ENCODE results near the gene WRAP53. TPM values are rescaled to one million over a fixed set of nuclear protein-coding genes. Genes with fewer than 3 reads are reported as not detected.

The WRAP53 gene
- total and polyA plus RNA-seq, 2 donors from 2014 or later: 6.5 to 10.8 TPM

GRCh38 chr17:7697828-7698588 lies 9.7 kb downstream of the WRAP53 start:
- peaks cover 0 to 11% (median 2%) of the 10 kb centered on the region in 3 donors for H3K36me3 ChIP-seq (ENCODE audit: control insufficient read depth in 2 of 3, insufficient read depth in 3 of 3, low read length in 3 of 3)

GRCh38 chr17:7700510-7700909 lies 12.2 kb downstream of the WRAP53 start:
- Histone ChIP-seq H3K9me3 (ENCODE audit: control insufficient read depth in 2 of 3, insufficient read depth in 1 of 3, low read length in 3 of 3) (no peaks in the 10 kb centered on the region), H3K9ac (ENCODE audit: low read length in 3 of 3) (no peak overlapping the region), H3K27me3 (ENCODE audit: control insufficient read depth, insufficient read depth, low read length) (no peaks in the 10 kb centered on the region), H3K4me1 (ENCODE audit: control insufficient read depth in 2 of 3, insufficient read depth in 2 of 3, low read depth in 1 of 3, low read length in 3 of 3) (peaks cover 0 to 4% (median 0%) of the 10 kb centered on the region in 3 donors), H3K4me3 (ENCODE audit: low read length in 3 of 3) (no peak overlapping the region), H3K27ac (ENCODE audit: low read depth in 2 of 2, low read length in 2 of 2) (no peak overlapping the region), H3K36me3 (ENCODE audit: control insufficient read depth in 2 of 3, insufficient read depth in 3 of 3, low read length in 3 of 3) (peaks cover 0 to 11% (median 2%) of the 10 kb centered on the region in 3 donors)
- FAIRE-seq (no peak), DNase-seq (no peak)
- TF ChIP-seq CTCF (IDR thresholded peaks at IDR 0.05; ENCODE audit: borderline replicate concordance, extremely low read depth, insufficient read depth): no peak
- intact Hi-C loops (cut with DNase I): no loop called here

More at GRCh38 chr17:7697828-7698588, 9.7 kb downstream of the WRAP53 start:
- DNase-seq (no peak), FAIRE-seq (no peak)
- no peak for TF ChIP-seq CTCF (IDR thresholded peaks at IDR 0.05; ENCODE audit: borderline replicate concordance, extremely low read depth, insufficient read depth)
- H3K27me3 ChIP-seq (ENCODE audit: control insufficient read depth, insufficient read depth, low read length): no peaks in the 10 kb centered on the region
- H3K9ac ChIP-seq (ENCODE audit: low read length in 3 of 3): no peak overlapping the region
- no peak overlapping the region for H3K4me3 ChIP-seq (ENCODE audit: low read length in 3 of 3)
- no peaks in the 10 kb centered on the region for H3K9me3 ChIP-seq (ENCODE audit: control insufficient read depth in 2 of 3, insufficient read depth in 1 of 3, low read length in 3 of 3)
- no peak overlapping the region for H3K27ac ChIP-seq (ENCODE audit: low read depth in 2 of 2, low read length in 2 of 2)
- intact Hi-C loops (cut with DNase I): no loop called here
- no peaks in the 10 kb centered on the region for H3K4me1 ChIP-seq (ENCODE audit: control insufficient read depth in 2 of 3, insufficient read depth in 2 of 3, low read depth in 1 of 3, low read length in 3 of 3)

- DNase-seq: no peak
- no peak overlapping the region for H3K9ac ChIP-seq (ENCODE audit: low read length in 3 of 3)
- no peak for TF ChIP-seq CTCF (IDR thresholded peaks at IDR 0.05; ENCODE audit: borderline replicate concordance, extremely low read depth, insufficient read depth)
- FAIRE-seq: no peak
- intact Hi-C loops (cut with DNase I): no loop called here
- peaks cover 0 to 11% (median 0%) of the 10 kb centered on the region in 3 donors for H3K36me3 ChIP-seq (ENCODE audit: control insufficient read depth in 2 of 3, insufficient read depth in 3 of 3, low read length in 3 of 3)
- no peaks in the 10 kb centered on the region for H3K27me3 ChIP-seq (ENCODE audit: control insufficient read depth, insufficient read depth, low read length)
- no peak overlapping the region for H3K4me3 ChIP-seq (ENCODE audit: low read length in 3 of 3)
- peaks cover 0 to 4% (median 0%) of the 10 kb centered on the region in 3 donors for H3K4me1 ChIP-seq (ENCODE audit: control insufficient read depth in 2 of 3, insufficient read depth in 2 of 3, low read depth in 1 of 3, low read length in 3 of 3)
- no peaks in the 10 kb centered on the region for H3K9me3 ChIP-seq (ENCODE audit: control insufficient read depth in 2 of 3, insufficient read depth in 1 of 3, low read length in 3 of 3)
- H3K27ac ChIP-seq (ENCODE audit: low read depth in 2 of 2, low read length in 2 of 2): no peak overlapping the region
Measured at GRCh38 chr17:7701681-7702080, 13.4 kb downstream of the WRAP53 start.
